Suprapubic skin (tissue), 4 donors: ENCODE measurements around the gene OR52N5.

Experiments used
- POLR2A ChIP-seq, 2 donors: fragments of 450-650 bp; IDR thresholded peaks; one replicate each; pipeline ENCODE4 v1.6.1; 2017; ENCODE audit warnings: antibody characterized with exemption in 2 of 2, mild to moderate bottlenecking in 2 of 2, moderate library complexity in 2 of 2
- POLR2AphosphoS5 ChIP-seq, 3 donors: sonication (generic); formaldehyde crosslinking; IDR thresholded peaks; one replicate each; pipeline ENCODE4 v1.6.1; 2017; ENCODE audit warnings: antibody characterized with exemption in 3 of 3
- TF ChIP-seq, protein P1 (sequence below), 2 donors: fragments of 200-600 bp in 1 of 2; fragments of 450-650 bp in 1 of 2; sonication (generic) in 1 of 2; IDR thresholded peaks; one replicate each; pipeline ENCODE4 v1.5.1; 2016 to 2019; ENCODE audit warnings: antibody characterized with exemption in 2 of 2, mild to moderate bottlenecking in 1 of 2, moderate library complexity in 1 of 2

DNA sequence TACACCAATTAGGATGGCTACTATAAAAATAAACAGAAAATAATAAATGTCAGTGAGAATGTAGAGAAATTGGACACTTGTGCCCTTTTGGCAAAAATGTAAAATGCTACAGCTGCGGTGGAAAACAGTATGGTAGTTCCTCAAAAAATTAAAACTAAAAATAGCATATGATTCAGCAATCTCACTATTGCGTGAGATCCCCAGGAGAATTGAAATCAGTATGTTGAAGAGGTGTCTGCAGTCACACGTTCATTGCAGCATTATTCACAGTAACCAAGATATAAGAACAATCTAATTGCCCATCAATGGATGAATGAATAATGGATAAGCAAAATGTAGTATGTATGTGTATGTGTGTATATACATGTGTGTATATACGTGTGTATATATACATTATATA lies 32.4 kb upstream of the OR52N5 start:
- TF ChIP-seq, protein P1, sequence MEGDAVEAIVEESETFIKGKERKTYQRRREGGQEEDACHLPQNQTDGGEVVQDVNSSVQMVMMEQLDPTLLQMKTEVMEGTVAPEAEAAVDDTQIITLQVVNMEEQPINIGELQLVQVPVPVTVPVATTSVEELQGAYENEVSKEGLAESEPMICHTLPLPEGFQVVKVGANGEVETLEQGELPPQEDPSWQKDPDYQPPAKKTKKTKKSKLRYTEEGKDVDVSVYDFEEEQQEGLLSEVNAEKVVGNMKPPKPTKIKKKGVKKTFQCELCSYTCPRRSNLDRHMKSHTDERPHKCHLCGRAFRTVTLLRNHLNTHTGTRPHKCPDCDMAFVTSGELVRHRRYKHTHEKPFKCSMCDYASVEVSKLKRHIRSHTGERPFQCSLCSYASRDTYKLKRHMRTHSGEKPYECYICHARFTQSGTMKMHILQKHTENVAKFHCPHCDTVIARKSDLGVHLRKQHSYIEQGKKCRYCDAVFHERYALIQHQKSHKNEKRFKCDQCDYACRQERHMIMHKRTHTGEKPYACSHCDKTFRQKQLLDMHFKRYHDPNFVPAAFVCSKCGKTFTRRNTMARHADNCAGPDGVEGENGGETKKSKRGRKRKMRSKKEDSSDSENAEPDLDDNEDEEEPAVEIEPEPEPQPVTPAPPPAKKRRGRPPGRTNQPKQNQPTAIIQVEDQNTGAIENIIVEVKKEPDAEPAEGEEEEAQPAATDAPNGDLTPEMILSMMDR (IDR thresholded peaks at IDR 0.05): no peak
- TF ChIP-seq POLR2AphosphoS5 (IDR thresholded peaks at IDR 0.05): no peak
- no peak for TF ChIP-seq POLR2A (IDR thresholded peaks at IDR 0.05)
